ENCODE data around the gene KIAA1217. TPM values are rescaled to one million over a fixed set of nuclear protein-coding genes. Genes with fewer than 3 reads are reported as not detected.

The KIAA1217 gene
- total RNA-seq, 2 experiments from 2014 or later = 0.67 to 1.3 TPM

- no peak for DNase-seq
- POLR2A ChIA-PET = interaction anchor here (0.6 kb wide), 1 partner anchor 30 kb away, joined by 3 read pairs; no protein-coding TSS in a partner anchor
- no peaks in the 10 kb centered on the region for H3K36me3 Mint-ChIP-seq (ENCODE audit: low read depth)
- H3K4me3 Mint-ChIP-seq = no peak overlapping the region
- no peak for ATAC-seq
- peaks cover 6% of the 10 kb centered on the region for H3K27me3 Mint-ChIP-seq
- no peak overlapping the region for H3K27ac Mint-ChIP-seq
- no peak for TF ChIP-seq CTCF (IDR thresholded peaks at IDR 0.05)
- peaks cover 2% of the 10 kb centered on the region for H3K4me1 Mint-ChIP-seq (ENCODE audit: low read depth)
- intact Hi-C loops (cut with micrococcal nuclease) = no loop called here
- CTCF ChIA-PET = interaction anchor here (0.8 kb wide), 1 partner anchor 383 kb away, joined by 4 read pairs; no protein-coding TSS in a partner anchor
- no peaks in the 10 kb centered on the region for H3K9me3 Mint-ChIP-seq
Measured at GRCh38 chr10:24378126-24378920, 169.4 kb downstream of the KIAA1217 start.

GRCh38 chr10:24381235-24382010 is 172.5 kb downstream of the KIAA1217 start:
- peaks cover 6% of the 10 kb centered on the region for H3K4me1 Mint-ChIP-seq (ENCODE audit: low read depth)
- peaks cover 18% of the 10 kb centered on the region for H3K27me3 Mint-ChIP-seq
- CTCF ChIA-PET = interaction anchor here (0.6 kb wide), 1 partner anchor 10 kb away, joined by 3 read pairs; no protein-coding TSS in a partner anchor
- H3K4me3 Mint-ChIP-seq = no peak overlapping the region
- H3K27ac Mint-ChIP-seq = no peak overlapping the region
- TF ChIP-seq CTCF (IDR thresholded peaks at IDR 0.05) = no peak
- POLR2A ChIA-PET = no interaction called here
- no peak for DNase-seq
- H3K9me3 Mint-ChIP-seq = no peaks in the 10 kb centered on the region
- H3K36me3 Mint-ChIP-seq (ENCODE audit: low read depth) = no peaks in the 10 kb centered on the region
- intact Hi-C loops (cut with micrococcal nuclease) = no loop called here
- no peak for ATAC-seq

- Mint-ChIP-seq H3K27ac (no peak overlapping the region), H3K36me3 (ENCODE audit: low read depth) (no peaks in the 10 kb centered on the region), H3K4me3 (no peak overlapping the region), H3K9me3 (no peaks in the 10 kb centered on the region), H3K4me1 (ENCODE audit: low read depth) (peaks cover 6% of the 10 kb centered on the region), H3K27me3 (peaks cover 17% of the 10 kb centered on the region)
- CTCF ChIA-PET = interaction anchor here (0.6 kb wide), 1 partner anchor 10 kb away, joined by 3 read pairs; no protein-coding TSS in a partner anchor
- DNase-seq (no peak), ATAC-seq (no peak)
- POLR2A ChIA-PET = no interaction called here
- intact Hi-C loops (cut with micrococcal nuclease) = no loop called here
- no peak for TF ChIP-seq CTCF (IDR thresholded peaks at IDR 0.05)
Measured at GRCh38 chr10:24382045-24382444, 173.1 kb downstream of the KIAA1217 start.

- TF ChIP-seq CTCF (IDR thresholded peaks at IDR 0.05) = no peak
- ChIA-PET POLR2A (no interaction called here), CTCF (no interaction called here)
- ATAC-seq (peak; percentile 62), DNase-seq (peak; percentile 34)
- H3K4me3 Mint-ChIP-seq = no peak overlapping the region
- no peaks in the 10 kb centered on the region for H3K36me3 Mint-ChIP-seq (ENCODE audit: low read depth)
- intact Hi-C loops (cut with micrococcal nuclease) = no loop called here
- H3K9me3 Mint-ChIP-seq = no peaks in the 10 kb centered on the region
- no peak overlapping the region for H3K27ac Mint-ChIP-seq
- H3K4me1 Mint-ChIP-seq (ENCODE audit: low read depth) = peaks cover 6% of the 10 kb centered on the region
- H3K27me3 Mint-ChIP-seq = peaks cover 17% of the 10 kb centered on the region
Measured at GRCh38 chr10:24382596-24382978, 173.6 kb downstream of the KIAA1217 start.
